ENCODE measurements around the gene MAP2K1.
"Not testable (repeated sequence)": the region's sequence is repeated elsewhere in the genome, so short reads cannot be mapped to it uniquely, and the experiment has no call there.

MAP2K1 gene

GRCh38 chr15:66386204-66387123 is at the start of gene MAP2K1:
Gene MAP2K1 (plus strand): TSS chr15:66386912. CDS start chr15:66387348, 436 bp downstream.
- in situ Hi-C loops (cut with HindIII; ENCODE audit: low pct_ligation_motif_present, low pct_unique_long_range_greater_than_20kb, low sequenced_read_pairs), result no loop called here
- DNase-seq, result peak; percentile 94

DNA sequence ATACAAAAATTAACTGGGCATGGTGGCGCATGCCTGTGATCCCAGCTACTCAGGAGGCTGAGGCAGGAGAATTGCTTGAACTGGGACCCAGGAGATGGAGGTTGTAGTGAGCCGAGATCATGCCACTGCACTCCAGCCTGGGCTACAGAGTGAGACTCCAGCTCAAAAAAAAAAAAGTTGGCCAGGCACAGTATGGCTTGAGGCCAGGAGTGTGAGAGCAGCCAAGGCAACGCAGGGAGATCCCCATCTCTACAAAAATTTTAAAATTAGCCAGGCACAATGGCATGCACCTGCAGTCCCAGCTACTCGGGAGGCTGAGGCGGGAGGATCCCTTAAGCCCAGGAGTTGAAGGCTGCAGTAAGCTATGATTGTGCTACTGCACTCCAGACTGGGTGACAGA is 38.2 kb upstream of the MAP2K1 start:
- in situ Hi-C loops (cut with HindIII; ENCODE audit: low pct_ligation_motif_present, low pct_unique_long_range_greater_than_20kb, low sequenced_read_pairs); DNase-seq: not testable (repeated sequence)

GRCh38 chr15:66356077-66356358 is 30.7 kb upstream of the MAP2K1 start:
- in situ Hi-C loops (cut with HindIII; ENCODE audit: low pct_ligation_motif_present, low pct_unique_long_range_greater_than_20kb, low sequenced_read_pairs), result no loop called here
- DNase-seq, result no peak

DNA sequence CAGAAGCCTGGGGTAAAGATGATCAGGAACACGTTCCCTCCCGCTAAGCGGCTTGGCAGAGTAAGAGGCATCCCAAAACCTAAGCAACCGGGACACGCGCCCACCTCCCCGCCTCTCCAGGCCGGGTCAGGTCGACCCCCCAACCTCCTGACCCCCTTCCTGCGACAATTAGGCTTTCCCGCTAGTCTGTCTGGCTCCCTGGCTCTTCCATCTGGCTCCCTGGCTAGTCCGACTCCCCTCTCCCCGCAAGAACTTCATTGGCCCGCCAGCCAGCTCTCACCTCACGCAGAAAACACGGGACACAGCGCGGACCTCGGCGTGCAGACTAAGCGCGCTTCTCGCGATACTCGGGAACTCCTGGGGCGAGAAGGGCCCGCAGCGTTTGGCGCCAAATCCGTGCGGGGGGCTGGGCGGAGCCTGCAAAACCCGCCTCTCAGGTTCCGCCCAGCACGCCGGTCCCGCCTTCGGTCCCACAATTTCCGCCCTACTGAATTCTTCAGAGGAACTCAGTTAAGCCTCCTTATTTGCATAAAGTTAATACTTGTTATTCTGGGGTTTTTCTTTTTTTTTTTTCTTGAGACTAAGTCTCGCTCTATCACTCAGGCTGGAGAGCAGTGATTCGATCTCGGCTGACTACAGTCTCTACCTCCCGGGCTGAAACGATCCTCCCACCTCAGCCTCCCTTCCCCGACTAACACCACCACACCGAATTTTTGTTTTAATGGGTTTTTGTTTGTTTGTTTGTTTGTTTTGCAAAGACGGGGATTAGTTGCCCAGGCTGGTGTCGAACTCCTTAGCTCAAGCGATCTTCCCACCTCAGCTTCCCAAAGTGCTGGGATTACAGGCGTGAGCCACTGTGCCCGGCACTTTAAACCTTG is 30.1 kb upstream of the MAP2K1 start, which contains the start of gene TIPIN:
Gene TIPIN (minus strand): TSS at position 327 of the 878 bp plus-strand sequence. CDS start 3,738 bp downstream, outside the sequence.
- in situ Hi-C loops (cut with HindIII; ENCODE audit: low pct_ligation_motif_present, low pct_unique_long_range_greater_than_20kb, low sequenced_read_pairs), result no loop called here

DNA sequence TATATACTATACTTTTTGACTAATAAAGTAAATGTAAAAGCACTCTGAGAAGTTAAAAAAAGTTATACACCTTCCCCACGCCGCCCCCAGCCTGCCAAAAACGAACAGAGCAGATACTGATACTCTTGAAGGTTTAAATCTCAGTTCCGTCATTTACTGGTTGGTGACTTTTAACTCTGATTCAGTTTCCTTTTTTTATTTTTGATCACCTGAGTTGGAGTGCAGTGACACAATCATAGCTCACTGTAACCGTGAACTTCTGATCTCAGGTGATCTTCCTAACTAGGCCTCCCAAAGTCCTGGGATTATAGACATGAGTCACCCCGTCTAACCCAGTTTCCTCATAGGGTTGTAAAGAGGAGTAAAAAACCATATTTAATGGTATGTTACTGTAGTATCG is 27.0 kb upstream of the MAP2K1 start:
- no peak for DNase-seq
- in situ Hi-C loops (cut with HindIII; ENCODE audit: low pct_ligation_motif_present, low pct_unique_long_range_greater_than_20kb, low sequenced_read_pairs), result no loop called here

More for the DNA sequence above, 30.1 kb upstream of the MAP2K1 start, which contains the start of gene TIPIN:
- peak; percentile 95 for DNase-seq

DNA sequence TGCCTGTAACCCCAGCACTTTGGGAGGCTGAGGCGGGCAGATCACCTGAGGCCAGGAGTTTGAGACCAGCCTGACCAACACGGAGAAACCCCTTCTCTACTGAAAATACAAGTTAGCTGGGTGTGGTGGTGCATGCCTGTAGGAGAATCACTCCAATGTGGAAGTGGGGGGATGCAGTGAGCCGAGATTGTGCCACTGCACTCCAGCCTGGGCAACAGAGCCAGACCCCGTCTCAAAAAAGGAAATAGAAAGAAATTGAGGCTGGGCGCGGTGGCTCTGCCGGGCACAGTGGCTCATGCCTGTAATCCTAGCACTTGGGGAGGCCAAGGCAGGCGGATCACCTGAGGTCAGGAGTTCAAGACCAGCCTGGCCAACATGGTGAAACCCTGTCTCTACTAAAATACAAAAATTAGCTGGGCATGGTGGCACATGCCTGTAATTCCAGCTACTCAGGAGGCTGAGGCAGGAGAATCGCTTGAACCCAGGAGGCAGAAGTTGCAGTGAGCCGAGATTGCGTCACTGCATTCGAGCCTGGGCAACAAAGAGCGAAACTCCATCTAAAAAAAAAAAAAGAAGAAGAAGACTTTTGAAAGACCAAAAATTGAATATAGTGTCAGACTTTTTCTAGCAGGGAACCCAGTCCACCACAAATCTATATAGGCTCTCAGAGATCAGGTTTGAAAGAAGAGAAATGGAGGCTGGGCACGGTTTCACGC is 24.8 kb upstream of the MAP2K1 start:
- DNase-seq; in situ Hi-C loops (cut with HindIII; ENCODE audit: low pct_ligation_motif_present, low pct_unique_long_range_greater_than_20kb, low sequenced_read_pairs): not testable (repeated sequence)

DNA sequence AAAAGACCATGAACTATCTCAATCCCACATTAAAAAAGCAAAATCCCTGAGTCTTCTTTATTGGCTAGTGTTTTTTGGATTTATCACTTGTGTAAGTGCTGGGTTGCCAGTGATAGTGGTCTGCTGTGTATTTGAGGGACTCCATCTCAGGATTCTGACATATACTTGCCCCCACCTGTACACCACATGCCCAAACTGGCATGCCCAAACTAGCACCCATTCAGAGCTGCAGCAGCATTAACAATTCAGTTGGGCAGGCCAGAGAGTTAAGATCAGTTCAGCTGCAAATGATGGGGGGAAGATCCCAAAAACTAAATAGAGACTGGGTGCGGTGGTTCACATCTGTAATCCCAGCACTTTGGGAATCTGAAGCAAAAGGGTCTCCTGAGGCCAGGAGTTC is 23.9 kb upstream of the MAP2K1 start:
- in situ Hi-C loops (cut with HindIII; ENCODE audit: low pct_ligation_motif_present, low pct_unique_long_range_greater_than_20kb, low sequenced_read_pairs), result no loop called here
- DNase-seq, result no peak

- no peak for DNase-seq
- in situ Hi-C loops (cut with HindIII; ENCODE audit: low pct_ligation_motif_present, low pct_unique_long_range_greater_than_20kb, low sequenced_read_pairs), result no loop called here
Measured at GRCh38 chr15:66364944-66365528, 21.7 kb upstream of the MAP2K1 start.

DNA sequence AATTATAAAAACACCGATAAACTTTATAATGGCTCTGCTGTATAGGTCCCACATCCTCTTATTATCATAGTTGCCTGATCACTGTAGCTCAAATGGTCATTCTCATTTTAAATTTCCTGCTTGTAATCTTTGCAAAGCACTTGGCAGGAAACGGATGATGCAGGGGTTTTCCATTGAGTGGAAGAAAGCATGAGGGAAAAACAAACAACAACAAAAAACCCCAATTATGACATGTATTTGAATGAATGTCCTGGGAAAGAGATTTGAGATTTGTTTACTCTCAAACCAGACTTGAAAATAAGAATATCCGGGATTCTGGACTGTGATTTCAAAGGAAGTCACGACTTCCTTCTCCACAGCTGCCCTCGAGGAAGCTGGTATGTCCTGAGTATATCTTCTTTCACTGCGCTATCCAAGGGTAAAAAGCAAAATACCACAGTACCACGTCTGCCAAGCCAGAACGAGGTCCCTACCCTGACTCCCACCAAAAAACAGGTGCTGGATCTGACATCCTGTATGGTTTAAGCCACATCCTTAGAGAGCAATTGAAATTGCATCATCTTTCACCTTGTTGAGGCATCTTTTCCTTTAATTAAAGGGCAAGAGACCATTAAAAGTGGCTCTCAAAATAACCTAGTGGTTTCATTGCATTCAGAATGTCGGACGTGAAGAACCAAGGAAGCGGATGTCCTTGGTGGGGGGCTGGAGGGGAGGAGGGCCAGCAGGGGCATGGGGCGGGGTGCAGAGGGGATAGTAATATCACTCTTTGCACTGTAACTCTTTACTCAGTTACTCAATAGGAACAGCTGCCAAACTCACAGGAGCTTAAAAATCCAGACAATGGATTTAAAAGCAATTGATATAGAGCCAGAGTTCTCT is 16.7 kb upstream of the MAP2K1 start:
- in situ Hi-C loops (cut with HindIII; ENCODE audit: low pct_ligation_motif_present, low pct_unique_long_range_greater_than_20kb, low sequenced_read_pairs), result no loop called here
- no peak for DNase-seq

GRCh38 chr15:66374179-66374578 is 12.5 kb upstream of the MAP2K1 start:
- in situ Hi-C loops (cut with HindIII; ENCODE audit: low pct_ligation_motif_present, low pct_unique_long_range_greater_than_20kb, low sequenced_read_pairs), result no loop called here
- DNase-seq, result no peak

GRCh38 chr15:66378814-66379430 is 7.8 kb upstream of the MAP2K1 start:
- in situ Hi-C loops (cut with HindIII; ENCODE audit: low pct_ligation_motif_present, low pct_unique_long_range_greater_than_20kb, low sequenced_read_pairs), result no loop called here
- no peak for DNase-seq

DNA sequence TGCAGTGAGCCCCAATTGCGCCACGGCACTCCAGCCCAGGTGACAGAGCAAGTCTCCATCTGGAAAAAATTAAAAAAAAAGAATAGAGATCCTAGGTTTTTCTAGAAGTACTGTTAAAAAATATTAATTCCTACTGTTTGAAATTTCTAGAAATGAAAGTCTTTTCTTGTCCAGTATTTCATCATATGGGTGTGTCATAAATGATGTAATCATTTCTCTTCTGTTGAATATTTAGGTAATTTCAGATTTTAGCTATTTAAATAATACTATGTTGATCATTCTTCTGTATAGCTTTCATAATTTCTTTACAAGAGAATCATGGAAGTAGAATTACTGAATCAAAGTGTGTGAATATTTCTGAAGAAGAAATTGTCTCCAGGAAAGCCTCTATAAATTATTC is 5.3 kb upstream of the MAP2K1 start:
- DNase-seq; in situ Hi-C loops (cut with HindIII; ENCODE audit: low pct_ligation_motif_present, low pct_unique_long_range_greater_than_20kb, low sequenced_read_pairs): not testable (repeated sequence)

DNA sequence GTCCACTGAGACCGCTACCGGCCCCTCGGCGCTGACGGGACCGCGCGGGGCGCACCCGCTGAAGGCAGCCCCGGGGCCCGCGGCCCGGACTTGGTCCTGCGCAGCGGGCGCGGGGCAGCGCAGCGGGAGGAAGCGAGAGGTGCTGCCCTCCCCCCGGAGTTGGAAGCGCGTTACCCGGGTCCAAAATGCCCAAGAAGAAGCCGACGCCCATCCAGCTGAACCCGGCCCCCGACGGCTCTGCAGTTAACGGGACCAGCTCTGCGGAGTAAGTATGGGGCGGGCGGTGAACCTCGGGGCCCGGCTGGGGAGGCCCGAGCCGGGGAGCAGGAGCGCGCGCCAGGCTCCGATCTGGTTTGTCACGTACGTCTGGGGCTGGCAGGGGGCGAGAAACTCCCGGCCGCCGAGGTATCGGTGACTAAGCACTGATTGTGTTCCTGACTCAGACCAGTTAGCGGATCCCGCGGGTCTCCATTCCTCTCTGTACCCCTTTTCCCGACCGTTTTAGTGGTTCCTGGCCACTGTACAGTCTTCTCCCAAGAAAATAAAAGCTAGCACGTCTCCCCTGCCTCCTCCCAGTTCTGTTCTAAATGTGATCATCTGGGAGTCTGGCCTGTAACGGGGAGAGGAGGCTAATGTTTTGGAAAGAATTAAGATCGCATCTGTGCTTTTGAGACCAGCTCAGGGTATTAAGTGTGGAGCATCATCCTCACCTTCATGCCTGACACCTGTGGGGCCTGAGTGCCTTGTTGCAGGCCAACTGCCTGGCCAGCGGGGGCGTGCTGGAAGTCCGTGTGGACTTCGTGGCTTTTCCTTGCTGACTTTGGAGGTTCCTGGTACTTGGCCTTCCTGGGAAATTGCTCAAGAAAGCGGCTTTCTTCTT is 691 bp downstream of the MAP2K1 start:
- DNase-seq, result peak; percentile 65
- in situ Hi-C loops (cut with HindIII; ENCODE audit: low pct_ligation_motif_present, low pct_unique_long_range_greater_than_20kb, low sequenced_read_pairs), result no loop called here

DNA sequence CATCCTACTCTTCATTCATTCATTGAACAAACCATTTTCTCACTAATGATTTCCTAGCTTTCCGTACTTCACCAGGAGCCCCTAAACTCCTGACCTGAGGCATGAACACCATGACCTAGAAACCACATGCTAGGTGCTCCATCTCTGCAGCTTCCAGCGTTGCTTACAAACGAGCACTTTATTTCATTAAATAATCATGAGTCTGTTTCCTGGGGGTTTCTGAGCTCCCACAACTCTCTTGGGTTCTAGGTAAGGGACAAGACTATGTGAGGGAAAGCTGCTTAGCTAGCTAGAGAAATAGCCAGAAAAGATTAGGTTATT is 1.3 kb downstream of the MAP2K1 start:
- in situ Hi-C loops (cut with HindIII; ENCODE audit: low pct_ligation_motif_present, low pct_unique_long_range_greater_than_20kb, low sequenced_read_pairs), result no loop called here
- DNase-seq, result no peak

DNA sequence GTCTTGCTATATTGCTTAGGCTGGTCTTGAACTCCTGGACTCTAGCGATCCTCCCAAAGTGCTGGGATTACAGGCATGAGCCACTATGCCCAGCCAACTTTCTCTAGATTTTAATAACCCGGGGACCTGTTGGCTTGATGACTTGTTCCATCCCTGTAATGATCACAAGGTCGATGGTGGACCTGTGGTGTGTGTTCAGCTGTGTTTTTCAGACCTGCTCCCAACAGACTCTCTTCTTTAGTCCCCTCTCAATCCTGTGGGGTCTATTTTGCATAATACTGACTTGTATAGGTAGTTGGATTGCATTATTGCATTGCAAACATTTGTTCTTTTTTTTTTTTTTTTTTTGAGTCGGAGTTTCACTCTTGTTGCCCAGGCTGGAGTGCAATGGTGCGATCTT is 1.9 kb downstream of the MAP2K1 start:
- in situ Hi-C loops (cut with HindIII; ENCODE audit: low pct_ligation_motif_present, low pct_unique_long_range_greater_than_20kb, low sequenced_read_pairs), result no loop called here
- no peak for DNase-seq

GRCh38 chr15:66389098-66389858 is 2.6 kb downstream of the MAP2K1 start:
- in situ Hi-C loops (cut with HindIII; ENCODE audit: low pct_ligation_motif_present, low pct_unique_long_range_greater_than_20kb, low sequenced_read_pairs), result no loop called here
- no peak for DNase-seq

All from ACHN (cell line).